HFFc6 (cell line): ENCODE results near the gene TFAP2D. TPM values are rescaled to one million over a fixed set of nuclear protein-coding genes. Genes with fewer than 3 reads are reported as not detected.
A peak's percentile ranks its signal among the peaks of the same experiment; 100 is the strongest.

Source experiments
- DNase-seq: peaks from one replicate; pipeline ENCODE4 v3.0.0-alpha.2; 2018
- H3K27ac Mint-ChIP-seq: 2 replicates; pipeline ENCODE4 v1.8.0; 2020; ENCODE audit warnings: mild to moderate bottlenecking, mixed read lengths
- H3K27me3 Mint-ChIP-seq: 2 replicates; pipeline ENCODE4 v1.8.0; 2021; ENCODE audit warnings: mild to moderate bottlenecking, moderate library complexity, mixed read lengths; ENCODE audit not compliant: insufficient read depth
- H3K36me3 Mint-ChIP-seq: 2 replicates; pipeline ENCODE4 v1.8.0; 2021; ENCODE audit warnings: low read depth, mixed read lengths
- H3K4me1 Mint-ChIP-seq: 2 replicates; pipeline ENCODE4 v1.8.0; 2020; ENCODE audit warnings: low read depth, mixed read lengths
- H3K4me3 Mint-ChIP-seq: 2 replicates; pipeline ENCODE4 v1.8.0; 2020; ENCODE audit warnings: mild to moderate bottlenecking, moderate library complexity, mixed read lengths
- H3K9me3 Mint-ChIP-seq: 2 replicates; pipeline ENCODE4 v1.8.0; 2020; ENCODE audit warnings: mild to moderate bottlenecking, mixed read lengths
- total RNA-seq, 6 experiments: library from RNA; stranded (reverse); fragmentation: NEBNext Ultra II Directional; extraction: Animal tissue kit (Norgen Biotek cat#: 25700); gene quantifications; 2 replicates in 1 of 6; 3 replicates in 5 of 6; pipeline ENCODE4 v1.2.3, GENCODE V29; 2021
- TF ChIP-seq, protein P1 (sequence below): fragments of 200-600 bp; sonication (generic); IDR thresholded peaks from 2 replicates; pipeline ENCODE4 v1.5.0; 2021; ENCODE audit warnings: antibody characterized with exemption, mild to moderate bottlenecking

The TFAP2D gene
- total RNA-seq, 6 experiments from 2014 or later: not detected

GRCh38 chr6:50815436-50816114 lies 102.2 kb downstream of the TFAP2D start:
- H3K4me3 Mint-ChIP-seq: peak overlapping the region; percentile 89
- H3K4me1 Mint-ChIP-seq: peaks cover 10% of the 10 kb centered on the region
- H3K27ac Mint-ChIP-seq: no peak overlapping the region
- no peaks in the 10 kb centered on the region for H3K36me3 Mint-ChIP-seq
- H3K27me3 Mint-ChIP-seq: peaks cover 26% of the 10 kb centered on the region
- TF ChIP-seq, protein P1, sequence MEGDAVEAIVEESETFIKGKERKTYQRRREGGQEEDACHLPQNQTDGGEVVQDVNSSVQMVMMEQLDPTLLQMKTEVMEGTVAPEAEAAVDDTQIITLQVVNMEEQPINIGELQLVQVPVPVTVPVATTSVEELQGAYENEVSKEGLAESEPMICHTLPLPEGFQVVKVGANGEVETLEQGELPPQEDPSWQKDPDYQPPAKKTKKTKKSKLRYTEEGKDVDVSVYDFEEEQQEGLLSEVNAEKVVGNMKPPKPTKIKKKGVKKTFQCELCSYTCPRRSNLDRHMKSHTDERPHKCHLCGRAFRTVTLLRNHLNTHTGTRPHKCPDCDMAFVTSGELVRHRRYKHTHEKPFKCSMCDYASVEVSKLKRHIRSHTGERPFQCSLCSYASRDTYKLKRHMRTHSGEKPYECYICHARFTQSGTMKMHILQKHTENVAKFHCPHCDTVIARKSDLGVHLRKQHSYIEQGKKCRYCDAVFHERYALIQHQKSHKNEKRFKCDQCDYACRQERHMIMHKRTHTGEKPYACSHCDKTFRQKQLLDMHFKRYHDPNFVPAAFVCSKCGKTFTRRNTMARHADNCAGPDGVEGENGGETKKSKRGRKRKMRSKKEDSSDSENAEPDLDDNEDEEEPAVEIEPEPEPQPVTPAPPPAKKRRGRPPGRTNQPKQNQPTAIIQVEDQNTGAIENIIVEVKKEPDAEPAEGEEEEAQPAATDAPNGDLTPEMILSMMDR: peak; percentile 50
- DNase-seq: peak; percentile 15
- H3K9me3 Mint-ChIP-seq: no peaks in the 10 kb centered on the region

GRCh38 chr6:50816115-50816675 lies 102.9 kb downstream of the TFAP2D start:
- peak; percentile 40 for DNase-seq
- H3K36me3 Mint-ChIP-seq: no peaks in the 10 kb centered on the region
- H3K27ac Mint-ChIP-seq: no peak overlapping the region
- no peaks in the 10 kb centered on the region for H3K9me3 Mint-ChIP-seq
- TF ChIP-seq, protein P1: peak; percentile 92
- H3K27me3 Mint-ChIP-seq: peaks cover 28% of the 10 kb centered on the region
- H3K4me3 Mint-ChIP-seq: peak overlapping the region; percentile 89
- peaks cover 10% of the 10 kb centered on the region for H3K4me1 Mint-ChIP-seq

DNA sequence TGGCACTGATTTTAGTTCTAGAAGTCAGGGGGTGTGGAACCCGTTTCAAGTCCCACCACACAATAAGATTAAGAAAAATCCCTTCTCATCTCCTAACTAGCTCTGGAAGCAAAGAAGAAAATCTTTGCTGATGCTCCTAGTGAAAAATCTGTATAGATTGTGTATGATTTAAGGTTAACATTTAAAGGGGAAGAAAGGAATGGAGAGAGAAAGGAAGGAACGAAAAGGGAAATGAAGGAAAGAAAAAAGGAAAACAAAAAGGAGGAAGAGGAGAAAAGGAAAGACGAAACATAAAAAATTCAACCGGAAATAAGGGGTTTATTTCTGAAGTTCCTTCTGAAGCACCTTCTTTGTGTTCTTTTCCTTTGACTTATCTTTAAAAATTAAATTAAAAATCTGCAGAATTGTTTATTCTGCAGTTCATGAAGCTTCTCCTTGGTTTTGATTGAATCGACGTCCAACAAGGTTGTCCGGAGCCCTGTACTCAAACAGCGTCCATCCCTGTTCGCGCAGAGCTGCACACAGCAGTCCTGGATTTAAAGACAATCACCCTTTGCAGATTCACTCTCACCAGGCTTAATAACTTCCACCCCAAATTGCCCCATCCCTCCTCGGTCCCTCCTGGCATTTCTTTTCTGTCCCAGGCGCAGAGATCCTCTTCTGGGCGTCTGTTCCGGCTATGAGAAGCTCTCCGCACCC lies 103.8 kb downstream of the TFAP2D start:
- TF ChIP-seq, protein P1: no peak
- H3K27me3 Mint-ChIP-seq: peaks cover 35% of the 10 kb centered on the region
- H3K4me1 Mint-ChIP-seq: peaks cover 10% of the 10 kb centered on the region
- H3K27ac Mint-ChIP-seq: no peak overlapping the region
- H3K9me3 Mint-ChIP-seq: no peaks in the 10 kb centered on the region
- no peak overlapping the region for H3K4me3 Mint-ChIP-seq
- no peak for DNase-seq
- H3K36me3 Mint-ChIP-seq: no peaks in the 10 kb centered on the region

- no peak overlapping the region for H3K4me3 Mint-ChIP-seq
- no peaks in the 10 kb centered on the region for H3K9me3 Mint-ChIP-seq
- H3K27ac Mint-ChIP-seq: no peak overlapping the region
- H3K27me3 Mint-ChIP-seq: peaks cover 37% of the 10 kb centered on the region
- H3K36me3 Mint-ChIP-seq: no peaks in the 10 kb centered on the region
- TF ChIP-seq, protein P1: no peak
- no peak for DNase-seq
- H3K4me1 Mint-ChIP-seq: peaks cover 10% of the 10 kb centered on the region
Measured at GRCh38 chr6:50817646-50817950, 104.3 kb downstream of the TFAP2D start.

- Mint-ChIP-seq H3K27ac (no peak overlapping the region), H3K4me1 (peaks cover 10% of the 10 kb centered on the region)
- TF ChIP-seq, protein P1: no peak
Measured at GRCh38 chr6:50818020-50818419, 104.7 kb downstream of the TFAP2D start.

More at GRCh38 chr6:50818020-50818419, 104.7 kb downstream of the TFAP2D start:
- Mint-ChIP-seq H3K36me3 (no peaks in the 10 kb centered on the region), H3K27me3 (peaks cover 41% of the 10 kb centered on the region), H3K9me3 (no peaks in the 10 kb centered on the region), H3K4me3 (no peak overlapping the region)
- no peak for DNase-seq
